Suppressor macrophage (primary cell): ENCODE results near the gene ESYT3.
A peak's percentile ranks its signal among the peaks of the same experiment; 100 is the strongest.
"Not testable (repeated sequence)": the region's sequence is repeated elsewhere in the genome, so short reads cannot be mapped to it uniquely, and the experiment has no call there.

Source experiments
- DNase-seq, 4 experiments: peaks; one replicate each; pipeline ENCODE4 v3.0.0-alpha.2; 2020 to 2022

Gene ESYT3

DNA sequence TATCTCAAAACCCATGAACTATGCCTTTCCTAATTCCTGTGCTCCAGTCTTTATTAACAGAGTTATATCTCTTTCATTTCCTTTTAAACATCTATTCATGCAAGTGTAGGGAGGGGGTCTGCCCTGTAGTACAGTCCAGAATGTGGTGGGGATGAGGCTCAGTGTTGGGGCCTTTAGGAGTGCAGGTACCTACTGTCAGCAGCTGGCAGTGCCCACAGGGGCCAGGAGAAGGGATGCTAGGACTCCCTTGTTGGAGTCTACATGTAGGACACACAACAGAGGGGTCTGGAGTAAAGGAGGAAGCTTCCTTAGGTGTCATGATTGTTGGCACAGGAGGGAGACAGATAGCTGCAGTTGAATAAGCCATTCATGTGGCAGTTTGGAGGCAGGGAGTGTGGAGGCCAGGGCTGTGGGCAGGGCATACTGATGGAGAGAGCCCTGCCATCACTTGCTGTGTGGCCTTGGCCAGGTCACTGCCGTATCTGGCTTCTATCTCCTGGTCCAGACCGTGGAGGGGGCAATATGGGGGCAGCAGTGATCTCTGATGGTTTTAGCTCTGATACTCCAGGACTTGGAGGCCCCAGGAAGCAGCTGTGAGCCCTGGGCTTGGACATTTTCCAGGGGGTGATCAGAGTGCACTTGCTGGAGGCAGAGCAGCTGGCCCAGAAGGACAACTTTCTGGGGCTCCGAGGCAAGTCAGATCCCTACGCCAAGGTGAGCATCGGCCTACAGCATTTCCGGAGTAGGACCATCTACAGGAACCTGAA, 29.5 kb downstream of the ESYT3 start:
- DNase-seq: no peak

DNA sequence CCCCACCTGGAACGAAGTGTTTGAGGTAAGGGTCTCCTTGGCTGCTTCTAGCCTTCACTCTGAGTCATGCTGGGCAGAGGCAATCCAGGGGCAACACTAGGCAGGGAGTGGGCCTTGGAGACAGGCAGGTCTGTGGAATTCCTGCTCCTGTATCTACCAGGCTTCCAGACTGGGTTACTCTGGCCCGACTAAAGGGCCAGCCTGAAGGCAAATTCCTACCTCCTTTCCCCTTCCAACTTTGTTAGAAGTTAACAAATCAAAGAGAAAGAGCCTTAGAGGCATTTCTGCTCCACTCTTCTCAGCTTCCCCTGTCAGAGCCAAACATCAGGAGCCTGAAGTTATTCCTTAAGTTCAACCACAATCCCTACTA, 30.1 kb downstream of the ESYT3 start:
- no peak for DNase-seq

- DNase-seq: no peak
These were observed 31.0 kb downstream of the ESYT3 start for GRCh38 chr3:138465451-138465850.

DNA sequence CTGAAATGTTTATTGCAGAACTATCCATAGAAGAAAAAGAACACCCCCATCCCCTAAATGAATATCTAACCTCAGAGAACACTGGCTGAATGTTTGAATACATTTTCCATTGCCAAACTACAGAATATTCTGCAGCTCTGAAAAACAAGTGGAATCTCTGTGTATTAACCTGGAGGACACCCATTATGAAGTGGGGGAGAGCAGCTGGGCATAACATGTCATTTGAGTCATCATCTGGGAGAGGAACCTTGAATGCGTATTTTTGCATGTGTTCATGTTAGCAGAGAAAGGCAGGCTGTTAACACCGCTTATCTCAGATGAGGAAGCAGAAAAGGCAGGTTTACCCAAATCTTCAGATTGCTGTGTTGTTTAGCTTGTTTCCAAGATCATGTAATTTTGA, 31.5 kb downstream of the ESYT3 start:
- DNase-seq: no peak

DNA sequence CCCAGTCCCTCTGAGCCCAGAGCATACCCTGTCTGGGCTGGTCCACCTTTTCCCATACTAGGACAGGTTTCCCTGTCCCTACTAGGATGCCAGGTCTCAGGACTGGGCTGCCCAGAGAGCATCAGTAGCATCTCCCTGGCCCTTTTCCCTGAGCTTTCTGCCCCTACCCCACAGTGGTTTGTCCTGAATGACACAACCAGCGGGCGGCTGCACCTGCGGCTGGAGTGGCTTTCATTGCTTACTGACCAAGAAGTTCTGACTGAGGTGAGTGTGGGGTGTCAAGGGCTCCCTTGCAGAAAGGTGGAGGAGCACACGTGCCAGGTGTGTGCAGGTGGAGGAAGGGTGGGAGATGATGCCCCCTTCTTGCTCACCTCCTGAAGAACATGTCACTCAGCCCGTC, 33.5 kb downstream of the ESYT3 start:
- DNase-seq: no peak

DNA sequence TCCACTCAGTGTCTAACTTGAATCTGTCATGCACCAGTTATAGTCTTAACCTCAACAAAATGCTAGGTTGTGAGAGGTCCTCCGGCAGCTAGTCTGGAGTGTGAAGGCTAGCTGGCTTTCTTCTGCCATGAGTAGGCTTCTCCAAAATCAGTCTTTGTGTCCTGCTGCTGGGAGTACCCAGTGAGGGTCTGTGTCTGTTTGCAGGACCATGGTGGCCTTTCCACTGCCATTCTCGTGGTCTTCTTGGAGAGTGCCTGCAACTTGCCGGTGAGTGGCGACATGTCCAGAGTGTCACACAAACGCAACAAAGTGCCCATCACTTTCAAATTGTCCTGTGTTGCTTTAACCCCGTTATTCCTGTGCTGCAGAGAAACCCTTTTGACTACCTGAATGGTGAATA, 34.0 kb downstream of the ESYT3 start:
- DNase-seq: no peak

- DNase-seq: no peak
These were observed 34.5 kb downstream of the ESYT3 start for GRCh38 chr3:138468886-138469285.

DNA sequence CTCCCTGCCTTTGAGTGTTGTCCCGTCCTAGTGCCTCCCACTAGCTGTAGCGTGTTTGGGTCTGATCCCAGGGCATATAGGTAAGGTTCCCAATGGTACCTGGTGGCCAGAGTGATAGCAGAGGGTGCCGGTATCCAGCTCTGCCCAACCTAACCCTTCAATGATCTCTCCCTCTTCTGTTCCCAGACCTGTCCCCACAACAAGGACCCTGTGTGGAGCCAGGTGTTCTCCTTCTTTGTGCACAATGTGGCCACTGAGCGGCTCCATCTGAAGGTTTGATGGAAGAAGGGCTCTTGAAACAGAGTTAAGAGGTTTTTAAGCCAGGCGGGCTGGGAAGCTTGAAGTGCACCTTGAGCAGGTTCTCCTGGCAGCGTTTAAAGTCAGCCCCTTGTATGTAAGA, 35.5 kb downstream of the ESYT3 start:
- no peak for DNase-seq

DNA sequence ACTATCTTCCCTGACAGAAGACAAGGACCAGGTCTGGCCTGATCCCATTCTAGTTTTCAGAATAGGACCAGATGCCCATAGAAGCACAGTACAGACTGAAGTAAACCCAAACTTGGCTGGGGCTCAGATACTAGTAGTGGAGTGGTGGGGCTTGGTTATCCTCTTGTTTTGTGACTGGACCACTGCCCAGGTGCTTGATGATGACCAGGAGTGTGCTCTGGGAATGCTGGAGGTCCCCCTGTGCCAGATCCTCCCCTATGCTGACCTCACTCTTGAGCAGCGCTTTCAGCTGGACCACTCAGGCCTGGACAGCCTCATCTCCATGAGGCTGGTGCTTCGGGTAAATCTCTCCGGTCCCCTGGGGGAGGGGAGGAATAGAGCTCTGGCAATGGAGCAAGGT, 36.3 kb downstream of the ESYT3 start:
- DNase-seq: no peak

- DNase-seq: no peak
These were observed 37.1 kb downstream of the ESYT3 start for GRCh38 chr3:138471481-138471880.

GRCh38 chr3:138472141-138472825, 37.9 kb downstream of the ESYT3 start:
- DNase-seq: no peak

- DNase-seq: no peak
These were observed 39.0 kb downstream of the ESYT3 start for GRCh38 chr3:138473391-138473790.

- DNase-seq: no peak
These were observed 39.7 kb downstream of the ESYT3 start for GRCh38 chr3:138474163-138474562.

GRCh38 chr3:138476526-138476925, 42.1 kb downstream of the ESYT3 start:
- DNase-seq: no peak

DNA sequence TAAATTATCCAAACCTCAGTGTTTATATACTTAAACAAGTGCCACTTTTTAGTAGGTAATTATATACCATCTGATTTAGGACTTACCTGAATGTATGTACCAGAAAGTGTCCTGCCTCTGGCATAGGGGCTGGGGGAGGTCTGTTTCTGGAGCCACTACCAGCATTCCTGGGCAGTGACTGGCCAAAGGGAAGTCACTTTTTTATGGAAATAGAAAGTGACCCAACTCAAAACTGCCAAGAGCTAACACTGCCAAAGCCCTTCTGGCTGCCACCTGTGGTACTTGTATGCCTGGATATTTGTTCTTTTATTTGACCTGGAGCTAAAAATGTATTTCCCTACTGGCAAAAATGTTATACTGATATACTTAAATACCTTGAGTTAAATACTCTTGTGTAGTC, 42.7 kb downstream of the ESYT3 start:
- no peak for DNase-seq

- DNase-seq: no peak
These were observed 43.4 kb downstream of the ESYT3 start for GRCh38 chr3:138477801-138478200.

DNA sequence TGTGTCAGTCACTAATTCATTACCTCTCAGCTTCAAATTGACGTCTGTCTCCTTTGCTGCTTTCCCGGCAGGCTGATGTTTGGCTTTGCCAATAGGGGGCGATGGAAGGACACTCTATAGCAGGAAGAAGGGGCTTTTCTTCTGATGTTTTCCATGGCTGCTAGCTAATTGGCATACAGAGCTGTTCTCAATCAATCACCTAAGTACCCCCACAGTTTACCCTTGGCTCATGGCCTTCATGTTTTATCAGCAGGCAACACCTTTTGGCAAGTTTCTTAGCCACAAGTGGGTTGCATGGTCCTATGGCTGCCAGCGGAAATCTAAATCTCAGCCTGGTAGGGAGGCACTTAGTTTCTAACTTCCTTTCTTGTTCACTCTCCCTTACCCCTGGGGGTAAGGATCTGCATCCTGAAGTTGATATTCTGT, 45.0 kb downstream of the ESYT3 start:
- DNase-seq: peak; percentile 55 to 68 (median 60)

- not testable (repeated sequence) for DNase-seq
These were observed 50.3 kb downstream of the ESYT3 start for GRCh38 chr3:138484672-138485071.

DNA sequence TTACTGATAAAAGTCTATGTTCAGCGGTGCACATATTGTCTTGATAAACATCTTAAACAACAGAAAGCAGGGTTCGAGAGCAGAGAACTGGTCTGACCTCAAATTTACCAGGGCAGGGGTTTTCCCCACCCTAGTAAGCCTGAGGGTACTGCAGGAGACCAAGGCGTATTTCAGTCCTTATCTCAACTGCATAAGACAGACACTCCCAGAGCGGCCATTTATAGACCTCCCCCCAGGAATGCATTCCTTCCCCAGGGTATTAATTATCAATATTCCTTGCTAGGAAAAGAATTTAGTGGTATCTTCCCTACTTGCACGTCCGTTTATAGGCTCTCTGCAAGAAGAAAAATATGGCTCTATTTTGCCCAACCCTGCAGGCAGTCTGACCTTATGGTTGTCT, 52.2 kb downstream of the ESYT3 start:
- DNase-seq: not testable (repeated sequence)

- DNase-seq: no peak
These were observed 57.6 kb downstream of the ESYT3 start for GRCh38 chr3:138491971-138492370.

DNA sequence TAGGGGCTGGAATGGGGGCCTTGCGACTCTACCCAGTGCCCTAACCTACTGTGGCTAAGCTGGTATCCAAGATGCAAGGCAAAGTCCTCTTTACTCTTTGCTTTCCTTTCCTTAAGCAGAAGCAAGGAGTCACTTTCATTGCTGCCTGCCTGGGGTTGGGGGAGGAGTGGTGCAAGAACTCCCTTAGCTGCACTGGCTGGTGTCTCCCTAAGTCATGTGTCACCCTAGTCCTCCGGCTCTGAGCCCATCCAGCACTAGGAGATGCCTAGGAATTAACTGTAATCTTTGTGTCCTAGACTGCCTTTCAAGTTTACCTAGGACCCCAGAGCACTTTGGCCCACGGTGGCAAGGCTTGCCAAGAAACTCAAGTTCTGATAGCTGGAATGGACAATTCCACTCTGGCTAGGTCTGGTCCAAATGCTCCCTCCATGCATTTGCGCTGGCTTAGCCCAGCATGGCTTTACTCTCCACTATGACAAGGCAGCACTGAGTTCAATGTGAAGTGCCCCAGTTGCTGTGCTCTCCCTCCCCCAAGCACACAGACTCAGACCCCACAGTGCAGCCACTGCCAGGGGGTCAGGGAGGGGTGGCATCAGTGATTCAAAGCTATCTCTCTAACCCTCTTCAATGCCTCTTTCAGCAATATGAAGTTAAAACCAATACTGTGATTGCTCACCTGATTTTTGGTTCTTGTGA, 58.7 kb downstream of the ESYT3 start:
- DNase-seq: peak in 3 of 4 experiments; percentile 30 to 48 (median 46)

GRCh38 chr3:138493804-138494606, 59.6 kb downstream of the ESYT3 start:
- peak; percentile 23 to 81 (median 54) for DNase-seq

DNA sequence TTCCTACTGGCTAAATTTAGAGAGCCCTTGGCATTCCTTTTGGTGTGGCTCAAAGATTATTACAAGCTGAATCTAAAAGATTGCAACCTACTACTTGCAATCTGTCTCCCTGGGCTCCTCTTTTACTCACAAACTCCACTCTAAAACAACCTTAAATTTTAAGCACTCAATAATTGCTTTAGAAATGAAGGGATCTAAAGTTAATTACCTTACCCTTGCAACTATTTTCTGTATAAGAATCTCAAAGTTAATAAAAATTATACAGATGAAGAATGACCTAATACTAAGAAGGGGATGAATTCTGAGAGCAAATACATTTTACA, 60.2 kb downstream of the ESYT3 start:
- no peak for DNase-seq
